K562 (cell line): ENCODE measurements around the gene SUPT3H. TPM values are rescaled to one million over a fixed set of nuclear protein-coding genes. Genes with fewer than 3 reads are reported as not detected.
A peak's percentile ranks its signal among the peaks of the same experiment; 100 is the strongest.

Experiments
- CHCHD3 ChIP-seq: fragments of 250-450 bp; sonication (Bioruptor Pico); IDR thresholded peaks from 2 replicates; pipeline ENCODE4 v2.1.2; 2022; ENCODE audit warnings: mild to moderate bottlenecking
- CHD2 ChIP-seq: IDR thresholded peaks from 2 replicates; pipeline ENCODE4 v1.6.1; 2011; ENCODE audit warnings: low read depth, low read length
- HNRNPH1 ChIP-seq: fragments of 200-400 bp; formaldehyde crosslinking; optimal IDR thresholded peaks from 2 replicates; pipeline ENCODE3; 2017; ENCODE audit warnings: low read depth, mild to moderate bottlenecking, low read length, moderate library complexity
- KLF16 ChIP-seq: IDR thresholded peaks from 2 replicates; pipeline ENCODE4 v1.6.1; 2016; ENCODE audit warnings: antibody characterized with exemption
- MTF1 ChIP-seq: fragments of 250-450 bp; sonication (Bioruptor Pico); IDR thresholded peaks from 2 replicates; pipeline ENCODE4 v1.9.0; 2021; ENCODE audit warnings: moderate library complexity, mild to moderate bottlenecking, inconsistent platforms, borderline replicate concordance
- NFIX ChIP-seq: fragments of 250-450 bp; sonication (Bioruptor Pico); IDR thresholded peaks from 2 replicates; pipeline ENCODE4 v1.4.0; 2020; ENCODE audit warnings: low read depth, mild to moderate bottlenecking, moderate library complexity
- PTBP1 ChIP-seq: fragments of 200-400 bp; formaldehyde crosslinking; IDR thresholded peaks from 2 replicates; pipeline ENCODE4 v1.6.1; 2017; ENCODE audit warnings: low read depth, low read length
- RB1 ChIP-seq: fragments of 450-650 bp; IDR thresholded peaks from 2 replicates; pipeline ENCODE4 v1.6.1; 2017; ENCODE audit warnings: low read depth, mild to moderate bottlenecking
- RFX1 ChIP-seq: fragments of 450-650 bp; IDR thresholded peaks from 2 replicates; pipeline ENCODE4 v1.6.1; 2016; ENCODE audit warnings: mild to moderate bottlenecking, moderate library complexity
- ZBTB7A ChIP-seq: IDR thresholded peaks from 2 replicates; pipeline ENCODE4 v1.6.1; 2011; ENCODE audit warnings: low read depth, mild to moderate bottlenecking, low read length, moderate library complexity, borderline replicate concordance; ENCODE audit not compliant: control insufficient read depth
- ZFP36 ChIP-seq: fragments of 150-350 bp; IDR thresholded peaks from 2 replicates; pipeline ENCODE4 v1.6.1; 2018; ENCODE audit warnings: low read length, low read depth; ENCODE audit not compliant: partially characterized antibody
- ZNF165 ChIP-seq: fragments of 250-450 bp; sonication (Bioruptor Pico); IDR thresholded peaks from 2 replicates; pipeline ENCODE4 v1.4.0; 2020; ENCODE audit warnings: borderline replicate concordance
- ZNF175 ChIP-seq: fragments of 200-800 bp; sonication (Bioruptor generic); IDR thresholded peaks from 2 replicates; pipeline ENCODE4 v1.6.1; 2016; ENCODE audit warnings: low read depth, mild to moderate bottlenecking, missing genetic modification characterization, missing compliant biosample characterization
- ZNF785 ChIP-seq: fragments of 250-450 bp; sonication (Bioruptor Pico); IDR thresholded peaks from 2 replicates; pipeline ENCODE4 v1.4.0; 2020; ENCODE audit warnings: mild to moderate bottlenecking
- polyA plus RNA-seq, 8 experiments: library from polyadenylated mRNA; depleted of rRNA in 4 of 8; stranded (reverse) in 5 of 8; unstranded in 3 of 8; fragments of >200 nt; fragmentation: Nextera tagmentation in 2 of 8; fragmentation: Illumina TruSeq in 1 of 8; extraction: Ambion mirVana in 2 of 8; extraction: Trizol in 1 of 8; gene quantifications; 2 replicates each; pipeline versions ENCODE4 v1.2.1 to v1.2.3, GENCODE V29; 2011 to 2014; ENCODE audit warnings: inconsistent platforms in 1 of 8, missing spikeins in 1 of 8
- total RNA-seq, 7 experiments: library from RNA; depleted of rRNA in 6 of 7; stranded (reverse); fragments of >200 nt in 6 of 7; fragmentation: Illumina TruSeq in 2 of 7; extraction: Trizol in 2 of 7; gene quantifications; 2 replicates each; pipeline versions ENCODE4 v1.2.1 to v1.2.3, GENCODE V29; 2011 to 2021; ENCODE audit warnings: low replicate concordance in 1 of 7
- TF ChIP-seq, protein P1 (sequence below): fragments of 250-450 bp; sonication (Bioruptor Pico); IDR thresholded peaks from 2 replicates; pipeline ENCODE4 v1.5.0; 2022; ENCODE audit warnings: mild to moderate bottlenecking
- TF ChIP-seq, protein P2 (sequence below): sonication (generic); formaldehyde crosslinking; IDR thresholded peaks from 2 replicates; pipeline ENCODE4 v1.8.0; 2022; ENCODE audit warnings: mild to moderate bottlenecking, missing genetic modification reagents
- TF ChIP-seq, protein P3 (sequence below): fragments of 200-800 bp; sonication (Bioruptor generic); IDR thresholded peaks from 2 replicates; pipeline ENCODE4 v1.6.1; 2016; ENCODE audit warnings: missing genetic modification characterization, missing compliant biosample characterization
- TF ChIP-seq, protein P4 (sequence below): fragments of 250-450 bp; sonication (Bioruptor Pico); IDR thresholded peaks from 2 replicates; pipeline ENCODE4 v1.4.0; 2020; ENCODE audit warnings: mild to moderate bottlenecking
- TF ChIP-seq, protein P5 (sequence below): fragments of 450-650 bp; formaldehyde crosslinking; IDR thresholded peaks from 2 replicates; pipeline ENCODE4 v1.4.0; 2022; ENCODE audit warnings: mild to moderate bottlenecking, moderate library complexity

Gene SUPT3H
- total and polyA plus RNA-seq, 9 of the 15 experiments (the other 6 are each of a cell fraction or from before 2014, with no cell fraction given), result 7.2 to 16.3 (median 11.9) TPM

DNA sequence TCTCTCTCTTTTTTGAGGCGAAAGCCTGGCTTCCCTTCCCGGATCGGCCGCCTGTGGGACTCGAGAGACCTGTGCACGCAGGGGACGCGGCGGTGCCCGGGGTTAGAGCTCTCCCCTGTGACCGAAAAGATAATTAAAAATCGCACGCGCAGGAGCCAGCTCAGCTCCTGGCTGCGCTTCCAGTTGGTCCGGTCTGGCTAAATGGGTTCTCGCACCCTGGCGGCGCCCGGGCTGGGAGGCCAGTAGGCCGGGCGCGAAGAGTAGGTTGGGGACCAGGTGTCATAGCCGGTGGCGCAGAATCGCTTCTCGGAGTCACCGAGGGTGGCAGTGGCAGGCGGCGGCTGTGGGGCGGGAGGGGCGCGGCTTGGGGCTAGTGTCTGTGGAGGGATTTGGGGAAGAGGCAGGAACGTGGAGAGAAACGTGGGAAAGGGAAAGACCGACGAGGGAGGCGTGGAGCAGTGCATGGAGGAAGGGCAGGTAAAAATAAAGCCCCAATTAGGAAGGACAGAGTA lies 41.9 kb upstream of the SUPT3H start (continued):
- TF ChIP-seq, protein P1, sequence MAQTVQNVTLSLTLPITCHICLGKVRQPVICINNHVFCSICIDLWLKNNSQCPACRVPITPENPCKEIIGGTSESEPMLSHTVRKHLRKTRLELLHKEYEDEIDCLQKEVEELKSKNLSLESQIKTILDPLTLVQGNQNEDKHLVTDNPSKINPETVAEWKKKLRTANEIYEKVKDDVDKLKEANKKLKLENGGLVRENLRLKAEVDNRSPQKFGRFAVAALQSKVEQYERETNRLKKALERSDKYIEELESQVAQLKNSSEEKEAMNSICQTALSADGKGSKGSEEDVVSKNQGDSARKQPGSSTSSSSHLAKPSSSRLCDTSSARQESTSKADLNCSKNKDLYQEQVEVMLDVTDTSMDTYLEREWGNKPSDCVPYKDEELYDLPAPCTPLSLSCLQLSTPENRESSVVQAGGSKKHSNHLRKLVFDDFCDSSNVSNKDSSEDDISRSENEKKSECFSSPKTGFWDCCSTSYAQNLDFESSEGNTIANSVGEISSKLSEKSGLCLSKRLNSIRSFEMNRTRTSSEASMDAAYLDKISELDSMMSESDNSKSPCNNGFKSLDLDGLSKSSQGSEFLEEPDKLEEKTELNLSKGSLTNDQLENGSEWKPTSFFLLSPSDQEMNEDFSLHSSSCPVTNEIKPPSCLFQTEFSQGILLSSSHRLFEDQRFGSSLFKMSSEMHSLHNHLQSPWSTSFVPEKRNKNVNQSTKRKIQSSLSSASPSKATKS, result no peak
- peak; percentile 53; the same call in 1 of the 2 replicates for TF ChIP-seq RB1
- TF ChIP-seq, protein P2, sequence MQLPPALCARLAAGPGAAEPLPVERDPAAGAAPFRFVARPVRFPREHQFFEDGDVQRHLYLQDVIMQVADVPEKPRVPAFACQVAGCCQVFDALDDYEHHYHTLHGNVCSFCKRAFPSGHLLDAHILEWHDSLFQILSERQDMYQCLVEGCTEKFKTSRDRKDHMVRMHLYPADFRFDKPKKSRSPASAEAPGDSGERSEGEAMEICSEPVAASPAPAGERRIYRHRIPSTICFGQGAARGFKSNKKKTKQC (CRISPR knock-in tag), result 0 out of 2 replicates have a peak, but pooled peaks have one; percentile 12
- TF ChIP-seq ZBTB7A, result no peak
- TF ChIP-seq ZNF175 (CRISPR knock-in tag), result no peak
- TF ChIP-seq, protein P3, sequence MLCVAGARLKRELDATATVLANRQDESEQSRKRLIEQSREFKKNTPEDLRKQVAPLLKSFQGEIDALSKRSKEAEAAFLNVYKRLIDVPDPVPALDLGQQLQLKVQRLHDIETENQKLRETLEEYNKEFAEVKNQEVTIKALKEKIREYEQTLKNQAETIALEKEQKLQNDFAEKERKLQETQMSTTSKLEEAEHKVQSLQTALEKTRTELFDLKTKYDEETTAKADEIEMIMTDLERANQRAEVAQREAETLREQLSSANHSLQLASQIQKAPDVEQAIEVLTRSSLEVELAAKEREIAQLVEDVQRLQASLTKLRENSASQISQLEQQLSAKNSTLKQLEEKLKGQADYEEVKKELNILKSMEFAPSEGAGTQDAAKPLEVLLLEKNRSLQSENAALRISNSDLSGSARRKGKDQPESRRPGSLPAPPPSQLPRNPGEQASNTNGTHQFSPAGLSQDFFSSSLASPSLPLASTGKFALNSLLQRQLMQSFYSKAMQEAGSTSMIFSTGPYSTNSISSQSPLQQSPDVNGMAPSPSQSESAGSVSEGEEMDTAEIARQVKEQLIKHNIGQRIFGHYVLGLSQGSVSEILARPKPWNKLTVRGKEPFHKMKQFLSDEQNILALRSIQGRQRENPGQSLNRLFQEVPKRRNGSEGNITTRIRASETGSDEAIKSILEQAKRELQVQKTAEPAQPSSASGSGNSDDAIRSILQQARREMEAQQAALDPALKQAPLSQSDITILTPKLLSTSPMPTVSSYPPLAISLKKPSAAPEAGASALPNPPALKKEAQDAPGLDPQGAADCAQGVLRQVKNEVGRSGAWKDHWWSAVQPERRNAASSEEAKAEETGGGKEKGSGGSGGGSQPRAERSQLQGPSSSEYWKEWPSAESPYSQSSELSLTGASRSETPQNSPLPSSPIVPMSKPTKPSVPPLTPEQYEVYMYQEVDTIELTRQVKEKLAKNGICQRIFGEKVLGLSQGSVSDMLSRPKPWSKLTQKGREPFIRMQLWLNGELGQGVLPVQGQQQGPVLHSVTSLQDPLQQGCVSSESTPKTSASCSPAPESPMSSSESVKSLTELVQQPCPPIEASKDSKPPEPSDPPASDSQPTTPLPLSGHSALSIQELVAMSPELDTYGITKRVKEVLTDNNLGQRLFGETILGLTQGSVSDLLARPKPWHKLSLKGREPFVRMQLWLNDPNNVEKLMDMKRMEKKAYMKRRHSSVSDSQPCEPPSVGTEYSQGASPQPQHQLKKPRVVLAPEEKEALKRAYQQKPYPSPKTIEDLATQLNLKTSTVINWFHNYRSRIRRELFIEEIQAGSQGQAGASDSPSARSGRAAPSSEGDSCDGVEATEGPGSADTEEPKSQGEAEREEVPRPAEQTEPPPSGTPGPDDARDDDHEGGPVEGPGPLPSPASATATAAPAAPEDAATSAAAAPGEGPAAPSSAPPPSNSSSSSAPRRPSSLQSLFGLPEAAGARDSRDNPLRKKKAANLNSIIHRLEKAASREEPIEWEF (CRISPR knock-in tag), result no peak
- no peak for TF ChIP-seq CHCHD3 (CRISPR knock-in tag)
- peak; percentile 12 for TF ChIP-seq ZFP36
- no peak for TF ChIP-seq PTBP1
- TF ChIP-seq, protein P4, sequence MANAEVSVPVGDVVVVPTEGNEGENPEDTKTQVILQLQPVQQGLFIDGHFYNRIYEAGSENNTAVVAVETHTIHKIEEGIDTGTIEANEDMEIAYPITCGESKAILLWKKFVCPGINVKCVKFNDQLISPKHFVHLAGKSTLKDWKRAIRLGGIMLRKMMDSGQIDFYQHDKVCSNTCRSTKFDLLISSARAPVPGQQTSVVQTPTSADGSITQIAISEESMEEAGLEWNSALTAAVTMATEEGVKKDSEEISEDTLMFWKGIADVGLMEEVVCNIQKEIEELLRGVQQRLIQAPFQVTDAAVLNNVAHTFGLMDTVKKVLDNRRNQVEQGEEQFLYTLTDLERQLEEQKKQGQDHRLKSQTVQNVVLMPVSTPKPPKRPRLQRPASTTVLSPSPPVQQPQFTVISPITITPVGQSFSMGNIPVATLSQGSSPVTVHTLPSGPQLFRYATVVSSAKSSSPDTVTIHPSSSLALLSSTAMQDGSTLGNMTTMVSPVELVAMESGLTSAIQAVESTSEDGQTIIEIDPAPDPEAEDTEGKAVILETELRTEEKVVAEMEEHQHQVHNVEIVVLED (CRISPR knock-in tag), result no peak
- no peak for TF ChIP-seq ZNF785 (CRISPR knock-in tag)
- TF ChIP-seq MTF1 (CRISPR knock-in tag), result no peak
- no peak for TF ChIP-seq ZNF165 (CRISPR knock-in tag)
- TF ChIP-seq, protein P5, sequence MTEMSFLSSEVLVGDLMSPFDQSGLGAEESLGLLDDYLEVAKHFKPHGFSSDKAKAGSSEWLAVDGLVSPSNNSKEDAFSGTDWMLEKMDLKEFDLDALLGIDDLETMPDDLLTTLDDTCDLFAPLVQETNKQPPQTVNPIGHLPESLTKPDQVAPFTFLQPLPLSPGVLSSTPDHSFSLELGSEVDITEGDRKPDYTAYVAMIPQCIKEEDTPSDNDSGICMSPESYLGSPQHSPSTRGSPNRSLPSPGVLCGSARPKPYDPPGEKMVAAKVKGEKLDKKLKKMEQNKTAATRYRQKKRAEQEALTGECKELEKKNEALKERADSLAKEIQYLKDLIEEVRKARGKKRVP (CRISPR knock-in tag), result no peak
- TF ChIP-seq KLF16, result no peak
- TF ChIP-seq HNRNPH1, result no peak
- TF ChIP-seq CHD2, result no peak
- no peak for TF ChIP-seq NFIX (CRISPR knock-in tag)
- TF ChIP-seq RFX1, result no peak
